ENCODE data around the gene PCAT7. TPM values are rescaled to one million over a fixed set of nuclear protein-coding genes. Genes with fewer than 3 reads are reported as not detected.
"Not testable (repeated sequence)": the region's sequence is repeated elsewhere in the genome, so short reads cannot be mapped to it uniquely, and the experiment has no call there.

The PCAT7 gene
- total RNA-seq, 2 experiments from 2014 or later = not detected

- H3K4me1 Mint-ChIP-seq (ENCODE audit: low read depth) = peaks cover 16% of the 10 kb centered on the region
- intact Hi-C loops (cut with DNase I, micrococcal nuclease) = no loop called here
- peaks cover 42% of the 10 kb centered on the region for H3K27me3 Mint-ChIP-seq
- Histone ChIP-seq H3K9me3 (ENCODE audit: control insufficient read depth in 1 of 2, insufficient read depth in 1 of 2, low read length in 2 of 2) (no peaks in the 10 kb centered on the region), H3K27me3 (ENCODE audit: control insufficient read depth in 1 of 2, insufficient read depth in 2 of 2, low read length in 2 of 2) (peaks cover 0 to 5% of the 10 kb centered on the region in 2 experiments), H3K4me1 (ENCODE audit: insufficient read depth, low read length) (peaks cover 9% of the 10 kb centered on the region), H3K27ac (ENCODE audit: low read depth in 1 of 2, low read length in 2 of 2) (no peak overlapping the region), H3K4me3 (ENCODE audit: low read length) (no peak overlapping the region), H3K36me3 (ENCODE audit: insufficient read depth, low read length) (no peaks in the 10 kb centered on the region)
- no peak for TF ChIP-seq CTCF (IDR thresholded peaks at IDR 0.05)
- ChIA-PET POLR2A (no interaction called here), CTCF (no interaction called here)
- DNase-seq = peak in 1 of 14 experiments; percentile 3
- no peaks in the 10 kb centered on the region for H3K36me3 Mint-ChIP-seq (ENCODE audit: low read depth)
- no peak overlapping the region for H3K4me3 Mint-ChIP-seq
- ATAC-seq (ENCODE audit: poor library complexity) = no peak
- no peaks in the 10 kb centered on the region for H3K9me3 Mint-ChIP-seq
- no peak overlapping the region for H3K27ac Mint-ChIP-seq
These were observed 31.4 kb downstream of the PCAT7 start for GRCh38 chr9:94586316-94586715.

- Histone ChIP-seq H3K27ac (ENCODE audit: low read depth in 1 of 2, low read length in 2 of 2) (no peak overlapping the region), H3K4me3 (ENCODE audit: low read length) (no peak overlapping the region), H3K4me1 (ENCODE audit: insufficient read depth, low read length) (peaks cover 9% of the 10 kb centered on the region), H3K27me3 (ENCODE audit: control insufficient read depth in 1 of 2, insufficient read depth in 2 of 2, low read length in 2 of 2) (peaks cover 0 to 5% of the 10 kb centered on the region in 2 experiments), H3K9me3 (ENCODE audit: control insufficient read depth in 1 of 2, insufficient read depth in 1 of 2, low read length in 2 of 2) (no peaks in the 10 kb centered on the region), H3K36me3 (ENCODE audit: insufficient read depth, low read length) (no peaks in the 10 kb centered on the region)
- Mint-ChIP-seq H3K4me3 (no peak overlapping the region), H3K27me3 (peaks cover 45% of the 10 kb centered on the region), H3K4me1 (ENCODE audit: low read depth) (peaks cover 16% of the 10 kb centered on the region), H3K36me3 (ENCODE audit: low read depth) (no peaks in the 10 kb centered on the region), H3K27ac (no peak overlapping the region), H3K9me3 (no peaks in the 10 kb centered on the region)
- intact Hi-C loops (cut with DNase I, micrococcal nuclease) = no loop called here
- DNase-seq (no peak), ATAC-seq (ENCODE audit: poor library complexity) (no peak)
- CTCF ChIA-PET = no interaction called here
- POLR2A ChIA-PET = no interaction called here
- no peak for TF ChIP-seq CTCF (IDR thresholded peaks at IDR 0.05)
These were observed 31.9 kb downstream of the PCAT7 start for GRCh38 chr9:94586814-94587213.

- Mint-ChIP-seq H3K4me1 (ENCODE audit: low read depth) (peaks cover 16% of the 10 kb centered on the region), H3K27ac (no peak overlapping the region), H3K4me3 (no peak overlapping the region), H3K9me3 (no peaks in the 10 kb centered on the region), H3K36me3 (ENCODE audit: low read depth) (no peaks in the 10 kb centered on the region), H3K27me3 (peaks cover 52% of the 10 kb centered on the region)
- no peaks in the 10 kb centered on the region for H3K36me3 ChIP-seq (ENCODE audit: insufficient read depth, low read length)
- ATAC-seq (ENCODE audit: poor library complexity) = no peak
- no peaks in the 10 kb centered on the region for H3K9me3 ChIP-seq (ENCODE audit: control insufficient read depth in 1 of 2, insufficient read depth in 1 of 2, low read length in 2 of 2)
- no peak for DNase-seq
- CTCF ChIA-PET = no interaction called here
- H3K4me1 ChIP-seq (ENCODE audit: insufficient read depth, low read length) = peaks cover 9% of the 10 kb centered on the region
- TF ChIP-seq CTCF (IDR thresholded peaks at IDR 0.05) = no peak
- no peak overlapping the region for H3K4me3 ChIP-seq (ENCODE audit: low read length)
- peaks cover 0 to 5% of the 10 kb centered on the region in 2 experiments for H3K27me3 ChIP-seq (ENCODE audit: control insufficient read depth in 1 of 2, insufficient read depth in 2 of 2, low read length in 2 of 2)
- POLR2A ChIA-PET = no interaction called here
- H3K27ac ChIP-seq (ENCODE audit: low read depth in 1 of 2, low read length in 2 of 2) = no peak overlapping the region
- intact Hi-C loops (cut with DNase I, micrococcal nuclease) = no loop called here
These were observed 33.8 kb downstream of the PCAT7 start for GRCh38 chr9:94588681-94589080.

GRCh38 chr9:94591046-94591545, 36.2 kb downstream of the PCAT7 start:
- POLR2A ChIA-PET = not testable (repeated sequence)

More at GRCh38 chr9:94591046-94591545, 36.2 kb downstream of the PCAT7 start:
- intact Hi-C loops (cut with DNase I, micrococcal nuclease); H3K27me3 ChIP-seq (ENCODE audit: control insufficient read depth in 1 of 2, insufficient read depth in 2 of 2, low read length in 2 of 2); H3K36me3 ChIP-seq (ENCODE audit: insufficient read depth, low read length); H3K4me1 ChIP-seq (ENCODE audit: insufficient read depth, low read length); H3K36me3 Mint-ChIP-seq (ENCODE audit: low read depth); H3K27ac ChIP-seq (ENCODE audit: low read depth in 1 of 2, low read length in 2 of 2); H3K4me3 Mint-ChIP-seq; ATAC-seq (ENCODE audit: poor library complexity); H3K9me3 Mint-ChIP-seq; H3K9me3 ChIP-seq (ENCODE audit: control insufficient read depth in 1 of 2, insufficient read depth in 1 of 2, low read length in 2 of 2); H3K27ac Mint-ChIP-seq; CTCF ChIA-PET; H3K4me3 ChIP-seq (ENCODE audit: low read length); DNase-seq; H3K4me1 Mint-ChIP-seq (ENCODE audit: low read depth): not testable (repeated sequence)
- H3K27me3 Mint-ChIP-seq = peaks cover 60% of the 10 kb centered on the region

Measured in CD4-positive, alpha-beta T cell (primary cell).